Measurements from ENCODE around the gene OPRM1. TPM values are rescaled to one million over a fixed set of nuclear protein-coding genes. Genes with fewer than 3 reads are reported as not detected.

The OPRM1 gene
- total RNA-seq, 4 donors from 2014 or later: not detected

DNA sequence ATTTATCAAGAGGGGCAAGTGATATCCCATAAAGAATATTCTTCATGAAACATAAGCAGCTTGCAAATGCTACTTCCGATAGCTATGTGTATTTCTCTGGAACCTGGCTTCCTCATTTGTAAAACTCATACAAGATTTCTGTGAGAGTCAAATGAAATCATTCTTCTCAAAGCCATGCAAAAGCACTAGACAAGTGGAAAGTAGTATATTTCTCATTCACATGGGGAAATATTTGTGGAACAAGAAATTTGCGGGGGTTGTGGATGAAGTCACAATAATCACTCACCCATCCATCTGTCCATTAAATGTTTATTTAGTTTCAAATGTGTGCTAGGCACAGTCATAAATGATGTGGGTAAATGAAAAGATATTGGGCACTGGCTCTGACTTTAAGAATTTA lies 167.1 kb downstream of the OPRM1 start:
- Histone ChIP-seq H3K36me3 (no peaks in the 10 kb centered on the region), H3K27ac (no peak overlapping the region), H3K4me3 (no peak overlapping the region), H3K27me3 (no peaks in the 10 kb centered on the region), H3K9me3 (no peaks in the 10 kb centered on the region), H3K4me1 (no peaks in the 10 kb centered on the region)
- DNase-seq (ENCODE audit: low spot score in 2 of 2): no peak
- TF ChIP-seq POLR2AphosphoS5 (IDR thresholded peaks at IDR 0.05) (no peak), EP300 (IDR thresholded peaks at IDR 0.05) (no peak), POLR2A (IDR thresholded peaks at IDR 0.05) (no peak)
- TF ChIP-seq, protein P1, sequence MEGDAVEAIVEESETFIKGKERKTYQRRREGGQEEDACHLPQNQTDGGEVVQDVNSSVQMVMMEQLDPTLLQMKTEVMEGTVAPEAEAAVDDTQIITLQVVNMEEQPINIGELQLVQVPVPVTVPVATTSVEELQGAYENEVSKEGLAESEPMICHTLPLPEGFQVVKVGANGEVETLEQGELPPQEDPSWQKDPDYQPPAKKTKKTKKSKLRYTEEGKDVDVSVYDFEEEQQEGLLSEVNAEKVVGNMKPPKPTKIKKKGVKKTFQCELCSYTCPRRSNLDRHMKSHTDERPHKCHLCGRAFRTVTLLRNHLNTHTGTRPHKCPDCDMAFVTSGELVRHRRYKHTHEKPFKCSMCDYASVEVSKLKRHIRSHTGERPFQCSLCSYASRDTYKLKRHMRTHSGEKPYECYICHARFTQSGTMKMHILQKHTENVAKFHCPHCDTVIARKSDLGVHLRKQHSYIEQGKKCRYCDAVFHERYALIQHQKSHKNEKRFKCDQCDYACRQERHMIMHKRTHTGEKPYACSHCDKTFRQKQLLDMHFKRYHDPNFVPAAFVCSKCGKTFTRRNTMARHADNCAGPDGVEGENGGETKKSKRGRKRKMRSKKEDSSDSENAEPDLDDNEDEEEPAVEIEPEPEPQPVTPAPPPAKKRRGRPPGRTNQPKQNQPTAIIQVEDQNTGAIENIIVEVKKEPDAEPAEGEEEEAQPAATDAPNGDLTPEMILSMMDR (IDR thresholded peaks at IDR 0.05): no peak
- WGBS: 88% methylated on average over 2 of the region's 2 CpGs

- no peak overlapping the region for H3K27ac ChIP-seq
- H3K4me3 ChIP-seq: no peak overlapping the region
- H3K9me3 ChIP-seq: no peaks in the 10 kb centered on the region
- H3K27me3 ChIP-seq: no peaks in the 10 kb centered on the region
- DNase-seq (ENCODE audit: low spot score in 2 of 2): no peak
- TF ChIP-seq POLR2AphosphoS5 (IDR thresholded peaks at IDR 0.05): no peak
- TF ChIP-seq, protein P1 (IDR thresholded peaks at IDR 0.05): no peak
- TF ChIP-seq EP300 (IDR thresholded peaks at IDR 0.05): no peak
- no peak for TF ChIP-seq POLR2A (IDR thresholded peaks at IDR 0.05)
- no peaks in the 10 kb centered on the region for H3K4me1 ChIP-seq
- H3K36me3 ChIP-seq: no peaks in the 10 kb centered on the region
- 56% methylated on average over 4 of the region's 4 CpGs for WGBS
Measured at GRCh38 chr6:154206996-154207395, 168.0 kb downstream of the OPRM1 start.

DNA sequence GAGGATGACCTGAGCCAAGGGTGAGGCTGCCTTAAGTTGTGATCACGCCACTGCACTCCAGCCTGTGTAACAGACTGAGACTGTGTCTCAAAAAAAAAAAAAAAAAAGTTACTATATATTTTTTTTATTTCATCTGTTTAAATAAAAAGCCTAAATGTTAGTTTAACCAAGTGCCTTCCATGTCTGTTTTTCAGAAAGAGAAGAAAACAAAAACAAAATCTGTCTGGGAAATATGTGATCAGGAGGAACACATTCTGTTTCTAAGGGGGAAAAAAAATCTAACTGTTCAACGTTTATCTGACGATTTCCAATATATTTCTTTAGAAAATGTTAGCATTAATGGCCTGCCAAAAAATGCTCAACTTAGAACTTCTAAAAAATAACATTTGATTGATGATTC lies 170.5 kb downstream of the OPRM1 start:
- no peaks in the 10 kb centered on the region for H3K4me1 ChIP-seq

GRCh38 chr6:154210678-154211077 lies 171.6 kb downstream of the OPRM1 start:
- no peaks in the 10 kb centered on the region for H3K9me3 ChIP-seq
- no peaks in the 10 kb centered on the region for H3K27me3 ChIP-seq
- no peaks in the 10 kb centered on the region for H3K36me3 ChIP-seq
- no peak overlapping the region for H3K27ac ChIP-seq
- TF ChIP-seq POLR2A (IDR thresholded peaks at IDR 0.05): no peak
- TF ChIP-seq POLR2AphosphoS5 (IDR thresholded peaks at IDR 0.05): no peak
- TF ChIP-seq EP300 (IDR thresholded peaks at IDR 0.05): no peak
- TF ChIP-seq, protein P1 (IDR thresholded peaks at IDR 0.05): no peak
- H3K4me1 ChIP-seq: no peaks in the 10 kb centered on the region
- no peak for DNase-seq (ENCODE audit: low spot score in 2 of 2)
- no peak overlapping the region for H3K4me3 ChIP-seq

More for the DNA sequence above, 170.5 kb downstream of the OPRM1 start:
- Histone ChIP-seq H3K9me3 (no peaks in the 10 kb centered on the region), H3K36me3 (no peaks in the 10 kb centered on the region), H3K27me3 (no peaks in the 10 kb centered on the region), H3K4me3 (no peak overlapping the region), H3K27ac (no peak overlapping the region)
- TF ChIP-seq POLR2AphosphoS5 (IDR thresholded peaks at IDR 0.05) (no peak), EP300 (IDR thresholded peaks at IDR 0.05) (no peak), POLR2A (IDR thresholded peaks at IDR 0.05) (no peak)
- TF ChIP-seq, protein P1 (IDR thresholded peaks at IDR 0.05): no peak
- no peak for DNase-seq (ENCODE audit: low spot score in 2 of 2)
- WGBS: 61% methylated on average over 3 of the region's 3 CpGs

GRCh38 chr6:154213782-154214181 lies 174.7 kb downstream of the OPRM1 start:
- no peak for TF ChIP-seq EP300 (IDR thresholded peaks at IDR 0.05)
- no peak for TF ChIP-seq POLR2AphosphoS5 (IDR thresholded peaks at IDR 0.05)
- TF ChIP-seq POLR2A (IDR thresholded peaks at IDR 0.05): no peak
- TF ChIP-seq, protein P1 (IDR thresholded peaks at IDR 0.05): no peak
- Histone ChIP-seq H3K4me1 (no peaks in the 10 kb centered on the region), H3K9me3 (no peaks in the 10 kb centered on the region), H3K27me3 (no peaks in the 10 kb centered on the region), H3K27ac (no peak overlapping the region), H3K36me3 (no peaks in the 10 kb centered on the region), H3K4me3 (no peak overlapping the region)
- 78% methylated on average over 3 of the region's 3 CpGs for WGBS
- DNase-seq (ENCODE audit: low spot score in 2 of 2): no peak
